ENCODE data around the gene CENPX.

Gene CENPX

DNA sequence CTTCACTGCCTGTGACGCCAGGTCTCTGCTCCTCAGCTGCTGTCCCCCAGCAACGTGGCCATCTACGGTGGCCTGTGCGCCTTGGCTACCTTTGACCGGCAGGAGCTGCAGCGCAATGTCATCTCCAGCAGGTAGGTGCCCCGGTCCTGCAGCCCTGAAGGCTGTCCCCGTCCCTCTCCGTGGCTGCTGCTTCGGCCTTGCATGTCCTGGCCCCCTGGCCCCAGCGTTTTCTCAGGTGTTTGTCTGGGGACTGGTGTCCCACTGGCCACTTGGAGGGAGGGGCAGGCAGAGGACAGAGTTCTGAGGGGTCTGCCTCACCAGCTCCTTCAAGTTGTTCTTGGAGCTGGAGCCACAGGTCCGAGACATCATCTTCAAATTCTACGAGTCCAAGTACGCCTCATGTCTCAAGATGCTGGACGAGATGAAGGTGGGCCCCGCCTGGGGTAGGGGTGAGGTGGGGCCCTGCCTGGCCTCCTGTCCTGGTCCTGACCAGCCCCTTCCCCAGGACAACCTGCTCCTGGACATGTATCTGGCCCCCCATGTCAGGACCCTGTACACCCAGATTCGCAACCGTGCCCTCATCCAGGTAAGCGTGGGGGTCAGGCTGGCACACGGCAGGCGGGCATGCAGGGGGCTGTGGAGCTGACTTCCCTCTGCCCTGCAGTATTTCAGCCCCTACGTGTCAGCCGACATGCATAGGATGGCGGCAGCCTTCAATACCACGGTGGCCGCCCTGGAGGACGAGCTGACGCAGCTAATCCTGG is 33.5 kb upstream of the CENPX start:
- no peak overlapping the region for H3K4me3 ChIP-seq (ENCODE audit: low read length)
- no peak for DNase-seq (ENCODE audit: low read depth, low spot score)

GRCh38 chr17:82055023-82055964 is 32.6 kb upstream of the CENPX start:
- DNase-seq (ENCODE audit: low read depth, low spot score): no peak
- H3K4me3 ChIP-seq (ENCODE audit: low read length): no peak overlapping the region

DNA sequence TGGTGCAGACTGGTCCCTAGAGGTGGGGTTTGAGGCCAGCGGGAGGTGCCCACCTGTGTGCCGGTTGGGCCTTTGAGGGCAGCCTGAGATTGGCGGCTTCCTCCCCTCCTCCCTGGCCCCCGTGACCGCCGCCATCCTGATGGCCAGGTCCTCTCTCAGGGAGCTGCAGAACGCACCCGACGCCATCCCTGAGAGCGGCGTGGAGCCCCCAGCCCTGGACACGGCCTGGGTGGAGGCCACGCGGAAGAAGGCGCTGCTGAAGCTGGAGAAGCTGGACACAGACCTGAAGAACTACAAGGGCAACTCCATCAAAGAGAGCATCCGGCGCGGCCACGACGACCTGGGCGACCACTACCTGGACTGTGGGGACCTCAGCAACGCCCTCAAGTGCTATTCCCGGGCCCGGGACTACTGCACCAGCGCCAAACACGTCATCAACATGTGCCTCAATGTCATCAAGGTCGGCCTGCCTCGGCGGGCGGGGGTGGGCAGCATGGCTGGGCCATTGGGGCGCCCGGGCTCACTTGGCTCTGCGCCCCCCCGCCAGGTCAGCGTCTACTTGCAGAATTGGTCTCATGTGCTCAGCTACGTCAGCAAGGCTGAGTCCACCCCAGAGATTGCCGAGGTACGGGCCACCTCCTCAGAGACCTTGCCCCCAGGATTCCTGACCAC is 31.8 kb upstream of the CENPX start:
- H3K4me3 ChIP-seq (ENCODE audit: low read length): no peak overlapping the region
- no peak for DNase-seq (ENCODE audit: low read depth, low spot score)

DNA sequence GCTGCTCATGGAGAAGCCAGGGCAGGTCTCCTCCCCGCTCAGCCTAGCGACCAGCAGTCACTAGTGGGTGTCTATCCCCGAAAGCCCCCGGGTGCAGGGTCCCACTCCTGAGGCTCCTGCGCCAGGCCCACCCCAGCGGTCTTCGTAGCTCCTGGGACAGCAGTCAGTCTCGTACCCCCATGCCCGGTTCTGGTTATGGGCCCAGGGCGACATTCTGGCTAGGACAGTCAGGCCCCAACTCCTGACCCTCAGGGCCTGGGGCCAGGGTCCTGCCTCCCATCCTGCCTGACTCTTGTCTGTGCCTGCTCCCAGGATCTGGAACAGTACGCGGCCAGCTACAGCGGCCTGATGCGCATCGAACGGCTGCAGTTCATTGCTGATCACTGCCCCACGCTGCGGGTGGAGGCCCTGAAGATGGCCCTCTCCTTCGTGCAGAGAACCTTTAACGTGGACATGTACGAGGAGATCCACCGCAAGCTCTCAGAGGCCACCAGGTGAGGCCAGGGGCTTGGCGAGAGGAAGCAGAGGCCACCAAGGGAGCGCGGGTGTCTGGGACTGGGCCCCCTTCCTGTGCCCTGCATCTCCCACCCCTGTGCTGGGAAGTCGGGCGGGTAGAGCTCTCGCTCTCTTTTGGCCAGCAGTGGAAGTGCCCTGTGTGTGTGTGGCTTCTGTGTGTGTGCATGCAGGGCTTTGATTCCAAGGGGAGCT is 31.0 kb upstream of the CENPX start:
- DNase-seq (ENCODE audit: low read depth, low spot score): no peak
- no peak overlapping the region for H3K4me3 ChIP-seq (ENCODE audit: low read length)

DNA sequence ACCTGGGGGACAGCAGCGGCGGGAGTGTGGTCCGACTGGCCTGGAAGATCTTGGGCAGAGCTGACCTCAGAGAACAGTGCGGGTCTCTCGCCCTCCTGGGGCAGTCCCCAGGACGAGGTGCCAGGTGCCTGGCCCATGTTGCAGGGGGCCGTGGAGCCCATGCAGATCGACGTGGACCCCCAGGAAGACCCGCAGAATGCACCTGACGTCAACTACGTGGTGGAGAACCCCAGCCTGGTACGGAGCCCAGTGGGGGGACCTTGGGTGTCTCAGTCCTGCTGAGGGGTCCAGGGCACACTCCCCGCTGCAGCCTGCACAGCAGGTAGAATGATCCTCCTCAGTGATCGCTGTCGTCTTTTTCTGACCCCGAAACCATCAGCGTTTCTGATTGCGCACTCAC is 30.5 kb upstream of the CENPX start:
- no peak for DNase-seq (ENCODE audit: low read depth, low spot score)
- peak overlapping the region; percentile 81 for H3K4me3 ChIP-seq (ENCODE audit: low read length)

DNA sequence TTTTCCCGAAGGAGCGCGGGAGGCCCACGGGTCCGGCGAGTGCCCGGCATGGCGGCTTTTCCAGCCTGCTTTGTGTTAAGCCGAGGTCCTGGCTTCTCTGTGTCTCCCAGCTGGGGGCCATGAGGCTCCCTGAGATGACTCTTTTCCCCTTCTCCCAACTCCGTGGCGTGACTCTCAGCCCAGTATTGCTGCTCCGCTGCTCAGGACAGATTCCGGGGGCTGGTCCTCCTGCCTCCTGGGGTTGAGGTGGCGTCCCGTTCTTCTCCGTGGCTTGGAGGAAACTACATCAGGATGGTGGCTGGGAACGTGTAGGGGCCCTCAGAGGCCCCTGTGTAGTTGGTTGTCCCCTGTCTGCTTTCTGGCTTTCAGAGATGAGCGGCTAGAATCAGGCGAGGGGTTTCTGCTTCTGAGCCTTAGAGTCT is 30.0 kb upstream of the CENPX start:
- H3K4me3 ChIP-seq (ENCODE audit: low read length): peak overlapping the region; percentile 81
- no peak for DNase-seq (ENCODE audit: low read depth, low spot score)

- peak within 1 kb of the TSS; percentile 81 for H3K4me3 ChIP-seq (ENCODE audit: low read length)
- peak; percentile 38 for DNase-seq (ENCODE audit: low read depth, low spot score)
Measured at GRCh38 chr17:82051776-82052637, 29.3 kb upstream of the CENPX start, which contains the start of the genes GPS1 and RFNG. TSS of gene GPS1 (plus strand) at chr17:82051898. CDS start at chr17:82051932, 34 bp downstream. TSS of gene RFNG (minus strand) at chr17:82051811. CDS start at chr17:82051766, 45 bp downstream.

- no peak for DNase-seq (ENCODE audit: low read depth, low spot score)
- peak overlapping the region; percentile 55 for H3K4me3 ChIP-seq (ENCODE audit: low read length)
Measured at GRCh38 chr17:82050761-82051641, 28.3 kb upstream of the CENPX start.

DNA sequence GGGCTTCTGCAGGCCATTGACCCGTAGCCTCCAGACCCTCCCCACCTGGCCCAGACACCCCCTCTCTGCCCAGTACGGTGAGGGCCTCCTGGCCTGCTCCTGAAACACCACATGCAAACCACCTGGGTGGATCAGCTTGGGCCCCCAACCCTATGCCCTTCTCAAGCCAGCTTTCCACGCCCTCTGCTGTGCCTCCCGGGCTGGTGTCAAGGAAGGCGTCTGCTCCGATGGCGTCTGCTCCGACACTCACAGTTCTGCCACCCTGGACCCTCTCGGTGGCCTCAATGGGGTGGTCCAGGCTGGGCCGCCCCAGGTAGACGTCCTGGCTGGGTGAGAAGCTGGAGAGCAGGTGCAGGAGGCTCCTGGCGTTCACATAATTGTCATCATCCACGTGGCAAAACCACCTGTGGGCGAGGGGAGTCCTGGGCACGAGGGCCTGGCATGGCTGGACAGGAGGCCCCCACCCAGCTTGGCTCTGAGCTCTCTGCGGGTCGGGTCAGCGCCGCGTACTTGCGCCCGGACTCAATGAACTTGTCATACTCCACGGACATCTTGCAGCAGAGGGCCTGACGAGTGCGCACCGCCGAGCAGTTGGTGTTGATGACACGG is 27.6 kb upstream of the CENPX start:
- peak overlapping the region; percentile 55 for H3K4me3 ChIP-seq (ENCODE audit: low read length)

DNA sequence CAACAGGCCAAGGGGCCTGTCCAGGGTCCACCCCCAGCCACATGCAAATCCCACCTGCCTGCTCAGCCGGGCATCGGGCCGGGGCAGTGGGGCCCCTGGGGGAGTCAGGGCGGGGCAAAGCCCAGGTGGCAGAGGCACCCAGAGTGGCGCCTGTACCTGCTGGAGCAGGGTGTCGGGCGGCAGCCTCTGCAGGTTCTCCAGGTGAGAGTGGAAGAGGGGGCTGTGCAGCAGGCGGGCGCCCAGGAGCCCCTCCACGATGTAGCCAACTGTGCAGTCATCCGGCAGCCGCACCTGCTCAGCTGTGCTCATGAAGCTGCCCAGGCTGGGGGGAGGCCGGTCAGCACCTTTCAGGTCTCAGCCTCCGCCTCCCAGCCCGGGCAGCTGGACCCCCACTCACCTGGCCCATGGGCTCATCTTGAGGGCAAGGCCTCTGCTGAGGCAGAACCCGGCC is 26.9 kb upstream of the CENPX start:
- no peak for DNase-seq (ENCODE audit: low read depth, low spot score)
- H3K4me3 ChIP-seq (ENCODE audit: low read length): no peak overlapping the region

More for the DNA sequence above, 27.6 kb upstream of the CENPX start:
- DNase-seq (ENCODE audit: low read depth, low spot score): no peak

GRCh38 chr17:82049106-82049505 is 26.4 kb upstream of the CENPX start:
- H3K4me3 ChIP-seq (ENCODE audit: low read length): no peak overlapping the region
- no peak for DNase-seq (ENCODE audit: low read depth, low spot score)

- H3K4me3 ChIP-seq (ENCODE audit: low read length): no peak overlapping the region
- DNase-seq (ENCODE audit: low read depth, low spot score): no peak
Measured at GRCh38 chr17:82048571-82048971, 25.9 kb upstream of the CENPX start.

GRCh38 chr17:82047914-82048570 is 25.4 kb upstream of the CENPX start:
- DNase-seq (ENCODE audit: low read depth, low spot score): no peak
- H3K4me3 ChIP-seq (ENCODE audit: low read length): no peak overlapping the region

GRCh38 chr17:82047379-82047778 is 24.7 kb upstream of the CENPX start:
- H3K4me3 ChIP-seq (ENCODE audit: low read length): no peak overlapping the region
- DNase-seq (ENCODE audit: low read depth, low spot score): no peak

GRCh38 chr17:82046903-82047302 is 24.2 kb upstream of the CENPX start:
- no peak overlapping the region for H3K4me3 ChIP-seq (ENCODE audit: low read length)
- DNase-seq (ENCODE audit: low read depth, low spot score): no peak

DNA sequence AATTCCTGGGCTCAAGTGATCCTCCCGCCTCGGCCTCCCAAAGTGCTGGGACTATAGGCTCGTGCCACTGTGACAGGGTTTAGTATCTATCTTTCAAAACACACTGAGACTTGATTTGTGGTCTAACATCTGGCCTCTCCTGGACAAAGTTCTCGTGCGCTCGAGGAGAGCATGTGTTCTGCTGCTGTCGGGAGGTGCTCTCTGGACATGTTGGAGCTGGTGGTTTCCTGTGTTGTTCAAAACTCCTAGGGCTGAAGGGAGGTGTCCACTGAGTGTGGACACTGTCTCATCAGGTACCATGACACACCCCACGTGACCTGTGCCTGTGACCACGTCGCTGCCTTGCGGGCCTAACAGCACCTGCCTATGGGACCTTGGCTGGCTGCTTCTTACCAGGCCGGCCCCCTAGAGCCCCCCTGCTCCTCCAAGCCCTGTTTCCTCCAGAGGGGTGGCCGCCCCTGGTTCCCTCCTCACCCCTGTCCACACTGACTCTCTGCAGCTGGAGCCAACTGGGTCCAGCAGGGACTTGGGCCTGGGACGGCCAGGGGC is 23.3 kb upstream of the CENPX start:
- DNase-seq (ENCODE audit: low read depth, low spot score): no peak
- H3K4me3 ChIP-seq (ENCODE audit: low read length): no peak overlapping the region
